ENCODE measurements around the gene CEBPA.
"Not testable (repeated sequence)": the region's sequence is repeated elsewhere in the genome, so short reads cannot be mapped to it uniquely, and the experiment has no call there.

CEBPA gene

GRCh38 chr19:33300009-33300893, 2.1 kb downstream of the CEBPA start:
- no peak for FAIRE-seq

- no peak for FAIRE-seq
Measured at GRCh38 chr19:33299051-33299688, 3.2 kb downstream of the CEBPA start.

- no peak for FAIRE-seq
Measured at GRCh38 chr19:33298146-33298911, 4.0 kb downstream of the CEBPA start.

- FAIRE-seq = no peak
Measured at GRCh38 chr19:33297401-33298145, 4.8 kb downstream of the CEBPA start.

- no peak for FAIRE-seq
Measured at GRCh38 chr19:33296488-33296971, 5.8 kb downstream of the CEBPA start.

GRCh38 chr19:33295621-33296487, 6.5 kb downstream of the CEBPA start:
- no peak for FAIRE-seq

GRCh38 chr19:33295046-33295445, 7.3 kb downstream of the CEBPA start:
- FAIRE-seq = not testable (repeated sequence)

- no peak for FAIRE-seq
Measured at GRCh38 chr19:33294058-33294798, 8.1 kb downstream of the CEBPA start.

GRCh38 chr19:33293255-33294057, 8.9 kb downstream of the CEBPA start:
- FAIRE-seq = no peak

- FAIRE-seq = no peak
Measured at GRCh38 chr19:33292595-33293254, 9.6 kb downstream of the CEBPA start.

- FAIRE-seq = no peak
Measured at GRCh38 chr19:33291623-33292534, 10.5 kb downstream of the CEBPA start.

GRCh38 chr19:33290956-33291622, 11.2 kb downstream of the CEBPA start:
- FAIRE-seq = no peak

- FAIRE-seq = no peak
Measured at GRCh38 chr19:33290082-33290815, 12.1 kb downstream of the CEBPA start.

GRCh38 chr19:33289261-33289660, 13.1 kb downstream of the CEBPA start:
- no peak for FAIRE-seq

- no peak for FAIRE-seq
Measured at GRCh38 chr19:33288666-33289065, 13.7 kb downstream of the CEBPA start.

GRCh38 chr19:33287927-33288326, 14.4 kb downstream of the CEBPA start:
- FAIRE-seq = no peak

GRCh38 chr19:33287438-33287837, 14.9 kb downstream of the CEBPA start:
- no peak for FAIRE-seq

All from TTC549 (cell line).